HG03558 (cell line): ENCODE results near the gene ST3GAL4.

Experiments used
- ATAC-seq: cut with Tn5 transposase; IDR thresholded peaks from one replicate; pipeline ENCODE4 v1.9.1; 2021; ENCODE audit warnings: moderate number of reproducible peaks; ENCODE audit not compliant: unreplicated experiment; ENCODE audit errors: extremely low read depth

Gene ST3GAL4

GRCh38 chr11:126461996-126462395 lies 106.5 kb downstream of the ST3GAL4 start:
- ATAC-seq: no peak

GRCh38 chr11:126462422-126462821 lies 106.9 kb downstream of the ST3GAL4 start:
- ATAC-seq: no peak
